Activated T-helper 17 cell treated with anti-CD3 and anti-CD28 coated beads, Interleukin-2, amount 50 U/mL, for 72 hours (primary cell): ENCODE results near the gene PHRF1. TPM values are rescaled to one million over a fixed set of nuclear protein-coding genes. Genes with fewer than 3 reads are reported as not detected.

Experiments
- ATAC-seq: fragments of 150-1000 bp; cut with Tn5 transposase; replicated peaks from 2 replicates; pipeline ENCODE4 v1.10.0; 2021; ENCODE audit warnings: mild to moderate bottlenecking, moderate library complexity
- H3K27ac Mint-ChIP-seq: one replicate; pipeline ENCODE4 v1.8.0; 2022; ENCODE audit warnings: mixed read lengths
- H3K27me3 Mint-ChIP-seq: one replicate; pipeline ENCODE4 v1.8.0; 2022; ENCODE audit warnings: mixed read lengths
- H3K36me3 Mint-ChIP-seq: one replicate; pipeline ENCODE4 v1.8.0; 2022; ENCODE audit warnings: low read depth, mild to moderate bottlenecking, mixed read lengths
- H3K4me1 Mint-ChIP-seq: one replicate; pipeline ENCODE4 v1.8.0; 2022; ENCODE audit warnings: mixed read lengths
- H3K4me3 Mint-ChIP-seq: one replicate; pipeline ENCODE4 v1.8.0; 2022; ENCODE audit warnings: mild to moderate bottlenecking, mixed read lengths
- H3K9me3 Mint-ChIP-seq: one replicate; pipeline ENCODE4 v1.8.0; 2022; ENCODE audit warnings: mixed read lengths
- total RNA-seq, 2 donors: library from RNA; stranded (reverse); gene quantifications; one replicate each; pipeline ENCODE4 v1.2.3, GENCODE V29; 2022

The PHRF1 gene
- total RNA-seq, 2 donors from 2014 or later, result 37.8 to 55.6 TPM

DNA sequence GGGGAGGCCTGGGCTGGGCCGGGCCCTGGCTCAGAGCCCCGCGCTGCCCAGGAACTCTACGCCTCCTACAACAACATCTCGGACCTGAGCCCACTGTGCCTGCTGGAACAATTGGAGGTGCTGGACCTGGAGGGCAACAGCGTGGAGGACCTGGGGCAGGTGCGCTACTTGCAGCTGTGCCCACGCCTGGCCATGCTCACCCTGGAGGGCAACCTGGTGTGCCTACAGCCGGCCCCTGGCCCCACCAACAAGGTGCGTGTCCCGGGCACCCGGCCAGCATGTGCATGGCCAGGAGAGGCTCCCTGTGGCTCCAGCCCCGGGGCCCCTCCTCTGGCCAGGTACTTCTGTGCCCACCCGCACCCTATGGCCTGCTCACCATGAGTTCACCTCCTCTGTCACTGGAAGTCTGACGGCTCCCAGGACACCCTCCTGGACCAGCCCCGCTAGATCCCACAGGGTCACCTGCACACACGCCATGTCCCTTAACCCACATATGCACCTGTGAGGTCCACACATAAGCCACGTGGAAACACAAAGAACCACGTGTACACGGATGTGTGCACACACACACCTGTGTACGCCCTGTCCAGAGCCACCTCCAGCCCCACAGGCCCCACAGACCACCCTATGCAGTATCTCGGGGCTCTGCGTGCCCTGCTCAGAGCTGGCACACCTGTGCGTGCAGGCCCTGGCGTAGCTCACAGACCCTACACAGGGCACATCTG is 26.1 kb upstream of the PHRF1 start:
- no peaks in the 10 kb centered on the region for H3K36me3 Mint-ChIP-seq
- no peaks in the 10 kb centered on the region for H3K27me3 Mint-ChIP-seq
- no peak overlapping the region for H3K4me3 Mint-ChIP-seq
- H3K4me1 Mint-ChIP-seq, result no peaks in the 10 kb centered on the region
- no peak overlapping the region for H3K27ac Mint-ChIP-seq
- ATAC-seq, result no peak
- H3K9me3 Mint-ChIP-seq, result no peaks in the 10 kb centered on the region

DNA sequence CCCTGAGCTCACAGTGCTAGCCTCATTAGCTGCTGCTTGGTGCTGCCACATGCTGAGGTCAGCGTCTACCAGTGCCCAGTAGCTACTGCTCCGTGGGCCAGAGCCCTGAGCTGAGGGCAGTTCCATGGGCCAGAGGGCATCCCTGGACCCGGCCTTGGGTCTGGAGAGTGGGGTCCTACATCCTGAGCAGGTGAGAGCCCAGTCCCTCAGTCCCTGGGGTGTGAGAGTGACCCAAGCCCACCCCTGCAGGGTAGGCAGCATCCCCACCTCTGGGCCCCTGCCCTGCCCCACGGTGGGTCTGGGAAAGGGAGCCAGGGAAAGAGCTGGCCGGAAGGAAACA is 25.6 kb upstream of the PHRF1 start:
- no peak for ATAC-seq
- H3K27me3 Mint-ChIP-seq, result no peaks in the 10 kb centered on the region
- H3K4me1 Mint-ChIP-seq, result no peaks in the 10 kb centered on the region
- H3K4me3 Mint-ChIP-seq, result no peak overlapping the region
- no peaks in the 10 kb centered on the region for H3K36me3 Mint-ChIP-seq
- H3K27ac Mint-ChIP-seq, result no peak overlapping the region
- no peaks in the 10 kb centered on the region for H3K9me3 Mint-ChIP-seq

DNA sequence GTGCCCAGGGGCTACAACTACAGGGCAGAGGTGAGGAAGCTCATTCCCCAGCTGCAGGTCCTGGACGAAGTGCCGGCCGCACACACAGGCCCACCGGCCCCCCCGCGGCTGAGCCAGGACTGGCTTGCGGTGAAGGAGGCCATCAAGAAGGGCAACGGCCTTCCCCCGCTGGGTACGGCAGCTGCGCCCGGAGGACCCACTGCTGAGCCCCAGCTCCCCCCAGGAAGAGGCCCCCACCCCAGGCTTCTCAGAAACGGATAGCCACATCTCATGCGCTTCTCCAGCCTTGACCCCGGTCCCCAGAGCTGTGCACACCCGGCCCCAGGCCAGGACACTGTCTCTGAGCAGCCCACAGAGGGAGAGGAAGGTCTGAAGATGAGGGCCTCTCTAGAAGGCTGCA is 25.1 kb upstream of the PHRF1 start:
- ATAC-seq, result no peak
- H3K4me3 Mint-ChIP-seq, result no peak overlapping the region
- no peaks in the 10 kb centered on the region for H3K27me3 Mint-ChIP-seq
- no peaks in the 10 kb centered on the region for H3K9me3 Mint-ChIP-seq
- no peaks in the 10 kb centered on the region for H3K36me3 Mint-ChIP-seq
- no peaks in the 10 kb centered on the region for H3K4me1 Mint-ChIP-seq
- no peak overlapping the region for H3K27ac Mint-ChIP-seq

DNA sequence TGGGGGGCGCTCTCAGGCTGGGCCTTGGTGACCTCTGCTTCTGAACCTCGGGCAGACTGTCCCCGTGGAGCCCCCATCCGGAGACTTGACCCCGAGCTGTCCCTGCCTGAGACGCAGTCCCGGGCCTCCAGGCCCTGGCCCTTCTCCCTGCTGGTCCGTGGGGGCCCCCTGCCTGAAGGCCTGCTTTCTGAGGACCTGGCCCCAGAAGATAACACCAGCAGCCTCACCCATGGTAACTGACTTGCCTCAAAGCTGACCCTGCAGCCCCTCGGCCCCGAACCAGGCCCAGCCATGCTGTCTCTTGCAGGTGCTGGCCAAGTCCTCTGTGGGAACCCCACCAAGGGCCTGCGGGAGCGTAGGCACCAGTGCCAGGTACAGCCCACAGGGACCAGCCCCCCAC is 24.7 kb upstream of the PHRF1 start:
- H3K27me3 Mint-ChIP-seq, result no peaks in the 10 kb centered on the region
- H3K27ac Mint-ChIP-seq, result no peak overlapping the region

DNA sequence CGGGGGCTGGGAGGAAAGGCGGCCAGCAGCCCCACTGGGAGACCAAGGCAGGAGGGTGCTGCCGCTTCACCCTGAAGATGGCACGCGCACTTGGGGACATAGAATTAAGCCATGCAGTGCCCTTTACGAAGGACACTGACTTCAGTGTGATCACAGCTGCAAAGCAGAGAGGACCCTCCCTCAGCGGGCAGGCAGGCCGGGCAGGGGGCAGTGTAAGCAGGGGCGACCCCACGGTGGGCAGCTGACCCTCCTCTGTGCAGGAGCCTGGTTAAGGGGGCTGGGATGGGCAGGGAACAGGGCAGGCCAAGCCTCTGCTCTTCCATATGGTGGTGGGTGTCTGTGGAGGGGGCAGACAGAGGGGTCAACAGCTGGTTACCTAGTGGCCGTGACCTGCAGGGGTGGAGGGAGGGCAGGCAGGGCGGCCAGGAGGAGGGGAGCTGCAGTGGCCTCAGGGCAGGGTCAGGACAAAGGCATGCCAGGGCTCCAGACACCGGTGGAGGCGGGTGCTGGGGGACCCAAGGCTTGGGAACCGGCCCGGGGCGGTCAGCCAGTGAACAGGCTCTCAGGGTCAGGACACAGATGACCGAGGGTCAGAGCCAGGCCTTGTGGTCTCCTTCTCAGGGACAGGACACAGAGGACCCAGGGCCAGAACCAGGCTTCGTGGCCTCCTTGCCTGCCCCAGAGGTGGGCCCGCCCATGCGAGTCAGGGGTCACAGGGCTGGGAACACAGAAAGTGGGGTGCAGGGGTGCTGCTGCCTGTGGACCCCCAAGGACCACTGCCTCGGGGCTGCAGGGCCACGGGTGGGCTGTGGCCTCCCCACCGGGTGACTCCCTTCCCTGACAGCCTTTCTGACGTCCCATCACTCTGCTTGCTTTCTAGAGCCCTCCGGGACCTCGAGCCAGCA is 22.9 kb upstream of the PHRF1 start:
- no peaks in the 10 kb centered on the region for H3K36me3 Mint-ChIP-seq
- no peak overlapping the region for H3K27ac Mint-ChIP-seq
- H3K9me3 Mint-ChIP-seq, result no peaks in the 10 kb centered on the region
- ATAC-seq, result no peak
- H3K4me1 Mint-ChIP-seq, result no peaks in the 10 kb centered on the region
- no peaks in the 10 kb centered on the region for H3K27me3 Mint-ChIP-seq
- H3K4me3 Mint-ChIP-seq, result no peak overlapping the region

More for the DNA sequence above, 24.7 kb upstream of the PHRF1 start:
- no peak overlapping the region for H3K4me3 Mint-ChIP-seq
- ATAC-seq, result no peak
- no peaks in the 10 kb centered on the region for H3K4me1 Mint-ChIP-seq
- H3K9me3 Mint-ChIP-seq, result no peaks in the 10 kb centered on the region
- H3K36me3 Mint-ChIP-seq, result no peaks in the 10 kb centered on the region

DNA sequence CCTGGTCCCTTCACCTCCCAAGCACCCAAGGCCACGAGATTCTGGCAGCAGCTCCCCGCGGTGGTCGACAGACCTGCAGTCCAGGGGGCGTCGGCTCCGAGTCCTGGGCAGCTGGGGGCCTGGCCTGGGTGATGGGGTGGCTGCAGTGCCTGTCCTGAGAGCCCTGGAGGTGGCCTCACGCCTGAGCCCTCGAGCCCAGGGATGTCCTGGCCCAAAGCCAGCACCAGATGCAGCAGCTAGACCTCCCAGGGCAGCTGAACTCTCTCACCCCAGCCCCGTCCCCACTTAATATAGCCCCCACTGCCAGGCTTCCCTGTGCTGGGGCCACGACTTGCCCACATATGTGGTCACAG is 22.3 kb upstream of the PHRF1 start:
- H3K27me3 Mint-ChIP-seq, result no peaks in the 10 kb centered on the region
- H3K4me3 Mint-ChIP-seq, result no peak overlapping the region
- H3K36me3 Mint-ChIP-seq, result no peaks in the 10 kb centered on the region
- H3K9me3 Mint-ChIP-seq, result no peaks in the 10 kb centered on the region
- no peaks in the 10 kb centered on the region for H3K4me1 Mint-ChIP-seq
- no peak overlapping the region for H3K27ac Mint-ChIP-seq
- no peak for ATAC-seq

DNA sequence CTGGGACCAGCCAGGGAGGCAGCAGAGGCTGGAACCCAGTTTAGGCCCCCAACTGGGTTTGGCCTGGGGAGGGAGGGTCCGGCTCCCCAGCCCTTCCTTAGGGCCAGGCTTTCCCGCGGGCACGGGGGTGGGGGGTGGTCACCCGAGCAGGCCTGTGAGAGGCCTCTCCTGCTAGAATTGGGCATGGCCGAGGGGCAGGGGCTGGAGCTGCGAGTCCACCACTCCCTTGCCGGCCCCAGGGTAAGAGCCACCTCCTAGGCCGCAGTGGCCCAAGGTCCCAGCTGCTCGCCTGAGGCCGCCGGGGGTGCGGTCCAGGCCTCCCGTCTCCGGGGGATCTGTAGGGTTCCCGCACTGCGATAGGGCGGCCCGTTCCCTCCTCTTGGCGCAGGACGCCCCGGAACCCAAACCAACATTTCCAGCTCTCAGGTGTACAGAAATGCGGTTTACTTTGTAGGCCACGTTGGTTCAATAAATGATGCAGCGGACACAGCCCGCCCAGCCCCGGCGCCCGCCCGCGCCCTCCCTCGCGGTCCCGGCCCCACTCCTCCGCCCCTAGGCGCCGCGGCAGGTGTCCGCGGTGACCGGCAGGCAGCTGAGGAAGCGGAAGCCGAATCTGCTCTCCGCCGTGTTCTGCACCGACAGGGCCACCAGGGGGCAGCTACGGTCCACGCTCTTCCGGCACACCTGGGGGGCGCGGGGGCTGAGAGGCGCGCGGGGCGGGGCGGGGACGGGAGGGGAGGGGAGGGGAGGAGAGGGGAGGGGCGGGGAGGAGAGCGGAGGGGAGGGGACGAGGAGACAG is 21.6 kb upstream of the PHRF1 start:
- no peaks in the 10 kb centered on the region for H3K27me3 Mint-ChIP-seq
- peak overlapping the region; percentile 17 for H3K4me3 Mint-ChIP-seq
- no peaks in the 10 kb centered on the region for H3K36me3 Mint-ChIP-seq
- H3K9me3 Mint-ChIP-seq, result no peaks in the 10 kb centered on the region
- H3K4me1 Mint-ChIP-seq, result no peaks in the 10 kb centered on the region
- ATAC-seq, result peak; percentile 87
- H3K27ac Mint-ChIP-seq, result no peak overlapping the region

DNA sequence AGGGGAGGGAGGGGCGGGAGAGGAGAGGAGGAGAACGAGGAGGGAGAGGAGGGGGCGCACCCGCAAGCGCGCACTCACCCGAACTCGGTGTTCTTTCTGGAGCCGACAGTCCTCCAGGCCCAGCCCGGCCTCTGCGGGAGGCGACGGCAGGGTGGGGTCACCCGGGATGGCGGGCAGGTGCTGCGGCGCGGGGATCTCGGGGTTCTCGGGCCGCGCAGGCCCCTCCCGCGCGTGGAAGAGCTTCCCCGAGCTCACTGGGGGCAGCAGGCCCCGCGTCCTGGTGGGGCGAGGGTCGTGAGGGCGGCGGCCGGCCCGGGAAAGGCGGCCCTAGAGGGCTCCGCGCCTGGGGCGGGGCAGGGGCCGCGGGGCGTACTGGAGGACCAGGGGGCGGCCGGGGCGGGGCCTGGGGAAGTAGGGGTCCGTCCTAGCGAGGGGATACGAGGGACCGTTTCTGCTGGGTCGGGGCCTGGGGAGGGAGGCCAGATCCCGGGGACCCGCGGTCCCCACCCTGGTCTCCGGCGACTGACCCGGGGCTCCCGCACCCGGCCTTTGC is 21.0 kb upstream of the PHRF1 start:
- Mint-ChIP-seq H3K4me3 (peak overlapping the region; percentile 17), H3K9me3 (no peaks in the 10 kb centered on the region)

DNA sequence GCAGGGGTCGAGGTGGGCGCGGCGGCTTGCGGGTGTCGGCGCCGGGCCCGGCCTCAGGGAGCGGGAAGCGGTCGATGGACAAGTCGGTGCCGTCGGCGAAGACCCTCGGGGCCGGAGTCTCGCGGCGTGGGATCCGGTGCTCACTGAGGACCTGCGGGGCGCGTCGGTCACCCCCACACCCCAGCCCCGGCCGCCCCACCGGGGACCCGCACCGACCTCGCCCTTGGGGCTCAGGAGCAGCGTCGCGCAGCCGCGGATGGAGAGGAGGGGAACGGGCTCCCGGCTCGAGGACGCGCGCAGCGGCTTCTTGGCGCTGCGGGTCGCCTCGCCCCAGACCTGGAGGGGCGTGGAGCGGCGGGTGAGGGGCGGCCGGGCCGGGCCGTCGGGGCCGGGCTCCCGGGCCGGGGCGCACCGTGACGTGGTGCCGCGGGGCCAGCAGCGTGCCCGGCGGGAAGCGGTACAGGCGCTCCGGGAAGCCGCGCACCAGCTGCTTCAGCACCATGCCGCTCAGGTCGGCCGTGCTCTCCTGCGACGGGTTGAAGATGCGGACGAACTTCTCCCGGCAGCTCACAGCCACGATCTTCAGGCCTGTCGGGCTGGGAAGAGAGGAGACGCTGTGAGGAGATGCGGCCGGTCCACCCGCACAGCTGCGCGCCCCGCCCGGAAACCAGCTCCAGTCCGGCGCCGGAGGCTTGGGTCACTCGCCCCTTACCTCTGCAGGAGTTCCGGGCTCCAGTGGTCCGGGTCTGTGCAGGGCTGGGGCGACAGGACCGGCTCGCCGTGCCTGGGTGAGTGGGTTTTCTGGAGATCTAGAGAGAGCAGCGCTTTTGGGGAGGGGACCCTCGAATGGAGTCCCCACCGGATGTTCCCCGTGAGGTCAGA is 20.2 kb upstream of the PHRF1 start:
- Mint-ChIP-seq H3K4me3 (no peak overlapping the region), H3K27me3 (no peaks in the 10 kb centered on the region), H3K4me1 (no peaks in the 10 kb centered on the region), H3K9me3 (no peaks in the 10 kb centered on the region), H3K36me3 (no peaks in the 10 kb centered on the region), H3K27ac (no peak overlapping the region)
- no peak for ATAC-seq

More for the DNA sequence above, 21.0 kb upstream of the PHRF1 start:
- Mint-ChIP-seq H3K27ac (no peak overlapping the region), H3K27me3 (no peaks in the 10 kb centered on the region), H3K4me1 (no peaks in the 10 kb centered on the region), H3K36me3 (no peaks in the 10 kb centered on the region)
- peak; percentile 18 for ATAC-seq

DNA sequence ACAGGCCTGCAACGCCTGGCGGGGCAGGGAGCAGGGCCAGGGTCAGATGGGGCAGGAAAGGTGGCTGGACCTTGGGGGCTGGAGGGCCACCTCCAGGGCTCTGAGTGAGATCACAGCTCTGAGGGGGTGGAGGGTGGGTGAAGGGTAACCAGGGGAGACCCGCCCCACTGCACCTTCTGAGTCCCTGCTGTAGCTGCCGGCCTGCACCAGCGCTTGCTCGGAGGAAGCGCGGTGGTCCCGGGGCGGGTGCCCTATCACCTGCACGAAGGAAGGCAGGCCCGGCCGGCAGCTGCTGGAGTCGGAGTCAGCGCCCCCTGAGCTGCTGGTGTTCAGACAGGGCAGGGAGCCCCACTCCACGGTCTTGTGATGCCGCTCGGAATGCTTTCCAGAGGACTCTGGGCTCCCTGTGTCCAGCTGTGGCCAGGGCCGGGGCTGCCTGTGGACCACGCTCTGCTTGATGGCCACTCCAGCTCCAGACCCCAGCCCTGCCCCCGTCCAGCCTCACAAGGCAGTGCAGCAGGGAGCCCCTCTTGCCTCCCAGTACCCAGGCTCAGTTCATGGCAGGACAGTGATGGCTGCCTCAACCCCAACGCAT is 19.5 kb upstream of the PHRF1 start:
- no peak for ATAC-seq
- Mint-ChIP-seq H3K36me3 (peaks cover 6% of the 10 kb centered on the region), H3K27me3 (no peaks in the 10 kb centered on the region), H3K4me3 (peak overlapping the region; percentile 20), H3K9me3 (no peaks in the 10 kb centered on the region), H3K4me1 (no peaks in the 10 kb centered on the region), H3K27ac (no peak overlapping the region)

DNA sequence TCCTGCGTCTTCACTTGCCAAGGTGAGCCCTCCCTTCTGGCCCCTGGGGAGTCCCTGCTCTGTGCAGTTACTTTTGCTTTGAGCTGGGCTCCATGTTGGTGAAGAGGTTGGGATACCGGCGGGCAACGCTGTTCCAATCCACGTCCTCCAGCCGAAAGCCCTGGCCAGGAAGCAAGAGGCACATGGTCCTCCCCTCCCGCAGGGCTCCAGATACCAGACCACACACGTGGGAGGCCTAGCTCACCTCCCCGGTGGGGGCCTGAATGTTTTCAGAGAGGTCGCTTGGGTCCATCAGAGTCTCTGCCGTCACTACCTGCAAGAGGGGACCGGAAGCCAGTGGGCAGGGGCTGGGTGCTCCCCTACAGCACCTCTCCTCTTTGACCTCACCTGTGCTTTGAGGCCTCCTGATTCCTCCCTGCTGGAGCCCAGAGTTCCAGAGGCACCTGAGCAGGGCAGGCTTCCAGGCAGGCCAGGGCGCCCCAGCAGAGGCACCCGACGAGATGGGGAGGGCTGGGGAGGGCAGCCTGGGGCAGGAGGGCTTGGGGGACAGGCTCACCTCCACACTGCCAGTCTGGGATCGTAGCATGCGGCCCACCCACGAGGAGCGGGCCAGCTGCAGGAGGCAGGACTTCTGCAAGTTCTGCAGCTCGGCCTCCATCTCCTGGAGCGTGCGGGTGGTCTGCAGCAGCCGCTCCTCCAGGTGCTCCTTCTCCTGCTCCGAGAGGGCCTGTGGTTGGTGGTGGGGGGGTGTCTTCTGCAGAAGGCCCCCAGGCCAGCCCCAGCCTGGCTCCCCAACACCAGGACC is 18.7 kb upstream of the PHRF1 start:
- Mint-ChIP-seq H3K4me1 (no peaks in the 10 kb centered on the region), H3K4me3 (peak overlapping the region; percentile 20), H3K9me3 (no peaks in the 10 kb centered on the region), H3K36me3 (peaks cover 6% of the 10 kb centered on the region), H3K27me3 (no peaks in the 10 kb centered on the region), H3K27ac (no peak overlapping the region)
- ATAC-seq, result no peak

DNA sequence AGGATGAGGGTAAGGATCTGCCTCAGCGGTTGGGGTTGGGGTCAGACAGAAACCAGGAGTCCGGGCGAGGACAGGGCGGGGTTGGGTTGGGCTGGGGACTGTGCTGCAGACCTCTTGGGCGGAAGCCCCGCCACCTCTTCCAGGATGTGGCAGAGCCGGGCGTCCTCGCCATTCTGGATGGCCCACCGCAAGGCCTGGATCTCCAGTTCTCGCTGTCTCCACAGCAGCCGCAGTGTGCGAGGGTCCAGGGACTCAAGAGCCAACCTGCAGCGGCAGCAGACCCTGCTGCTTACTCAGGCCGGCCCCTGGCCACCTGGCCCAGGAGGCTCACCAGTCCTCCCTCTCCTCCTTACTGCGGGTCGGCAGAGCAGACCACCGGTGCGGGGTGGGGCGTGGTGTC is 17.8 kb upstream of the PHRF1 start:
- ATAC-seq, result no peak
- Mint-ChIP-seq H3K4me1 (no peaks in the 10 kb centered on the region), H3K4me3 (no peak overlapping the region), H3K36me3 (peaks cover 7% of the 10 kb centered on the region), H3K27me3 (no peaks in the 10 kb centered on the region), H3K27ac (no peak overlapping the region), H3K9me3 (no peaks in the 10 kb centered on the region)
